ENCODE measurements around the gene RANBP3L. TPM values are rescaled to one million over a fixed set of nuclear protein-coding genes. Genes with fewer than 3 reads are reported as not detected.

The RANBP3L gene
- total and polyA plus RNA-seq, 9 of the 15 experiments (the other 6 are each of a cell fraction or from before 2014, with no cell fraction given) = 0.01 to 0.06 TPM; not detected in 7

- no TSS peak for BruUV-seq (replicated peaks)
- no peak overlapping the region for H3K9ac ChIP-seq (ENCODE audit: insufficient read depth in 1 of 2, low read depth in 2 of 2, low read length in 2 of 2)
- TF ChIP-seq SMARCA5 (IDR thresholded peaks at IDR 0.05) (no peak), TFAM (CRISPR knock-in tag; conservative IDR thresholded peaks at IDR 0.05) (no peak), CTBP1 (IDR thresholded peaks at IDR 0.05; ENCODE audit: borderline replicate concordance) (no peak), PHF21A (IDR thresholded peaks at IDR 0.05; ENCODE audit: borderline replicate concordance, low read depth) (no peak)
- H4K20me1 ChIP-seq (replicated peaks; ENCODE audit: control insufficient read depth, insufficient read depth, low read length) = no peaks in the 10 kb centered on the region
- intact Hi-C loops (cut with micrococcal nuclease) = no loop called here
- in situ Hi-C loops (cut with MboI) = no loop called here
- H3K4me2 ChIP-seq (ENCODE audit: insufficient read depth, low read length) = no peak overlapping the region
- H3K4me3 ChIP-seq = no peak overlapping the region
- peaks cover 17% of the 10 kb centered on the region; the same call in 2 of the 3 replicates for H3K79me2 ChIP-seq (ENCODE audit: control insufficient read depth, insufficient read depth, low read length)
- no peaks in the 10 kb centered on the region for H3K9me1 ChIP-seq (ENCODE audit: control insufficient read depth, insufficient read depth, low read length)
- no peaks in the 10 kb centered on the region for H3K9me3 ChIP-seq (replicated peaks; ENCODE audit: control insufficient read depth, insufficient read depth, low read depth, low read length)
- DNase-seq (ENCODE audit: extremely low read depth in 1 of 4, low spot score in 3 of 4) (no peak), FAIRE-seq (no peak), ATAC-seq (no peak)
- CTCF ChIA-PET (ENCODE audit: low intra/inter-chr PET ratio) = no interaction called here
- no peaks in the 10 kb centered on the region for H3K27me3 ChIP-seq (ENCODE audit: control insufficient read depth in 2 of 2, insufficient read depth in 2 of 2, low read length in 2 of 2)
- H2AFZ ChIP-seq (ENCODE audit: low read depth, low read length) = no peak overlapping the region
- H3K27ac ChIP-seq (ENCODE audit: extremely low read depth, low read depth, low read length) = no peak overlapping the region
- POLR2A ChIA-PET = interaction anchor here (8.1 kb wide), 1 partner anchor 14 kb away, joined by 71 read pairs; the partner anchor contains the start of gene NADK2
- H3K4me1 ChIP-seq (replicated peaks in 1 of 2; ENCODE audit: control insufficient read depth in 2 of 2, insufficient read depth in 2 of 2, low read length in 2 of 2) = peaks cover 0 to 7% of the 10 kb centered on the region in 2 experiments; a peak in 3 of 5 replicates
- H3K36me3 ChIP-seq (ENCODE audit: control insufficient read depth, insufficient read depth, low read length) = peaks cover 19% of the 10 kb centered on the region; the same call in 1 of the 3 replicates
These were observed 74.7 kb downstream of the RANBP3L start for GRCh38 chr5:36227046-36227445.

DNA sequence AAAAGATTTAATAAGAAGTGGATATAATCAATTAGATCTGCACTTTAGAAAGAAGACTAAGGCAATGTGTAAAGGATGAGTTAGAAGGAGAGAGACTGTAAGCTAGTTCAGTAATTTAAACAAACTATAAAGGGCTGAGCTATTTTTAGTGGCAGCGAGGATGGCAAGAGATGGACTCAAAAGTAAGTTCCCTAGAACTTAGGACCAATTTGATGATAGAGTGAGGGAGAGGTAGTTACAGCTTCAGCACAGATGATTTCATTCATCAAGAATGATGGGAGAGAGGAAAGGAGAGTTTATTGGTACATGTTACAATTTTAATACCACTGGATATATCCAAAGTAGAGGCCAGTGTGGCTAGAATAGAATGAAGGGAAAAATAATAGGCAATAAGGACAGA, 79.1 kb downstream of the RANBP3L start:
- POLR2A ChIA-PET = interaction anchor here (1.2 kb wide), 2 partner anchors 8 to 36 kb away, joined by 3 to 5 read pairs; no protein-coding TSS in a partner anchor
- BruUV-seq (replicated peaks) = no TSS peak
- FAIRE-seq = no peak
- H3K27me3 ChIP-seq (ENCODE audit: control insufficient read depth in 2 of 2, insufficient read depth in 2 of 2, low read length in 2 of 2) = no peaks in the 10 kb centered on the region
- DNase-seq (ENCODE audit: extremely low read depth in 1 of 4, low spot score in 3 of 4) = no peak
- CTCF ChIA-PET (ENCODE audit: low intra/inter-chr PET ratio) = no interaction called here
- no peaks in the 10 kb centered on the region for H3K9me1 ChIP-seq (ENCODE audit: control insufficient read depth, insufficient read depth, low read length)
- H3K4me3 ChIP-seq = no peak overlapping the region
- H3K4me1 ChIP-seq (replicated peaks in 1 of 2; ENCODE audit: control insufficient read depth in 2 of 2, insufficient read depth in 2 of 2, low read length in 2 of 2) = no peaks in the 10 kb centered on the region
- H3K9me3 ChIP-seq (replicated peaks; ENCODE audit: control insufficient read depth, insufficient read depth, low read depth, low read length) = no peaks in the 10 kb centered on the region
- no peak overlapping the region for H2AFZ ChIP-seq (ENCODE audit: low read depth, low read length)
- 100% methylated on average over 1 of the region's 1 CpG for WGBS (ENCODE audit: insufficient coverage, low coverage, missing lambda C conversion rate)
- ATAC-seq = no peak
- peaks cover 56% of the 10 kb centered on the region; the same call in 1 of the 3 replicates for H3K36me3 ChIP-seq (ENCODE audit: control insufficient read depth, insufficient read depth, low read length)
- in situ Hi-C loops (cut with MboI) = no loop called here
- H3K27ac ChIP-seq (ENCODE audit: extremely low read depth, low read depth, low read length) = no peak overlapping the region
- no peak overlapping the region for H3K4me2 ChIP-seq (ENCODE audit: insufficient read depth, low read length)
- H3K9ac ChIP-seq (ENCODE audit: insufficient read depth in 1 of 2, low read depth in 2 of 2, low read length in 2 of 2) = no peak overlapping the region
- no peaks in the 10 kb centered on the region for H4K20me1 ChIP-seq (replicated peaks; ENCODE audit: control insufficient read depth, insufficient read depth, low read length)
- intact Hi-C loops (cut with micrococcal nuclease) = no loop called here
- no peaks in the 10 kb centered on the region for H3K79me2 ChIP-seq (ENCODE audit: control insufficient read depth, insufficient read depth, low read length)
- TF ChIP-seq ZFP36 (IDR thresholded peaks at IDR 0.05; ENCODE audit: low read depth, low read length, partially characterized antibody) = no peak
- no peak for TF ChIP-seq TCF15 (CRISPR knock-in tag; IDR thresholded peaks at IDR 0.05)
- no peak for TF ChIP-seq TBP (optimal IDR thresholded peaks at IDR 0.05; ENCODE audit: low read depth, low read length)
- TF ChIP-seq EWSR1 (IDR thresholded peaks at IDR 0.05; ENCODE audit: borderline replicate concordance, low read depth, partially characterized antibody) = no peak
- no peak for TF ChIP-seq GTF3C2 (IDR thresholded peaks at IDR 0.05; ENCODE audit: borderline replicate concordance, extremely low read depth, insufficient read length)
- TF ChIP-seq SOX6 (IDR thresholded peaks at IDR 0.05) = no peak
- no peak for TF ChIP-seq SMAD1 (IDR thresholded peaks at IDR 0.05; ENCODE audit: low read depth, low read length, partially characterized antibody)

Data from K562 (cell line).